Smooth muscle cell (in vitro differentiated cells): ENCODE measurements around the gene COPG1. TPM values are rescaled to one million over a fixed set of nuclear protein-coding genes. Genes with fewer than 3 reads are reported as not detected.
A peak's percentile ranks its signal among the peaks of the same experiment; 100 is the strongest.

ENCODE experiments used
- DNase-seq: peaks from one replicate; lab custom pipeline; 2025; ENCODE audit not compliant: unreplicated experiment; lab: John Stamatoyannopoulos, UW
- H2AFZ ChIP-seq: fragments of 200-600 bp; sonication (generic); 2 replicates; pipeline ENCODE4 v1.6.0; 2016; ENCODE audit warnings: antibody characterized with exemption, low read depth, mild to moderate bottlenecking
- H3F3A ChIP-seq: fragments of 200-600 bp; sonication (generic); 2 replicates; pipeline ENCODE4 v1.6.0; 2017; ENCODE audit warnings: antibody characterized with exemption, low read depth
- H3K27ac ChIP-seq: fragments of 200-600 bp; sonication (generic); 2 replicates; pipeline ENCODE4 v1.5.1; 2016; ENCODE audit warnings: low read depth, mild to moderate bottlenecking
- H3K27me3 ChIP-seq: fragments of 200-600 bp; sonication (generic); 2 replicates; pipeline ENCODE4 v1.6.1; 2016; ENCODE audit warnings: low read depth, mild to moderate bottlenecking
- H3K36me3 ChIP-seq: fragments of 200-600 bp; sonication (generic); 2 replicates; pipeline ENCODE4 v1.5.1; 2016; ENCODE audit warnings: low read depth
- H3K4me1 ChIP-seq: fragments of 200-600 bp; sonication (generic); 2 replicates; pipeline ENCODE4 v1.5.1; 2016; ENCODE audit warnings: low read depth
- H3K4me2 ChIP-seq: fragments of 200-600 bp; sonication (generic); 2 replicates; pipeline ENCODE4 v1.6.0; 2016; ENCODE audit warnings: mild to moderate bottlenecking
- H3K4me3 ChIP-seq: fragments of 200-600 bp; sonication (generic); 2 replicates; pipeline ENCODE4 v1.5.1; 2016; ENCODE audit warnings: mild to moderate bottlenecking
- H3K79me2 ChIP-seq: fragments of 200-600 bp; sonication (generic); 2 replicates; pipeline ENCODE4 v1.6.0; 2016; ENCODE audit warnings: low read depth, mild to moderate bottlenecking
- H3K9ac ChIP-seq: fragments of 200-600 bp; sonication (generic); 2 replicates; pipeline ENCODE4 v1.6.0; 2016; ENCODE audit warnings: low read depth
- H3K9me3 ChIP-seq: fragments of 200-600 bp; sonication (generic); replicated peaks from 2 replicates; pipeline ENCODE4 v1.5.1; 2016; ENCODE audit warnings: low read depth
- H4K20me1 ChIP-seq: fragments of 200-600 bp; sonication (generic); 2 replicates; pipeline ENCODE4 v1.6.0; 2016; ENCODE audit warnings: low read depth
- CTCF ChIP-seq: fragments of 200-600 bp; sonication (generic); IDR thresholded peaks from 2 replicates; pipeline ENCODE4 v1.5.1; 2017; ENCODE audit warnings: borderline replicate concordance, mild to moderate bottlenecking, antibody characterized with exemption; ENCODE audit not compliant: insufficient read depth, poor library complexity, severe bottlenecking
- WGBS: methylation state at CpG from one replicate; pipeline ENCODE4 v1.1.7; 2016; ENCODE audit warnings: low lambda C conversion rate; 5-methylcytosine and 5-hydroxymethylcytosine counted together
- polyA plus RNA-seq: library from polyadenylated mRNA; unstranded; fragments of >200 nt; fragmentation: Nextera tagmentation; extraction: Ambion mirVana; gene quantifications from 2 replicates; pipeline ENCODE4 v1.2.1, GENCODE V29; 2016
- total RNA-seq: library from RNA; depleted of rRNA; stranded (reverse); fragments of >200 nt; gene quantifications from 2 replicates; pipeline ENCODE4 v1.2.3, GENCODE V29; 2014

The COPG1 gene
- total and polyA plus RNA-seq, 2 experiments from 2014 or later = 177 to 265 TPM

- Histone ChIP-seq H3K4me3 (peak overlapping the region; percentile 65), H3K36me3 (peaks cover 12% of the 10 kb centered on the region), H3F3A (peaks cover 19% of the 10 kb centered on the region), H3K4me1 (peaks cover 13% of the 10 kb centered on the region), H3K9ac (peak overlapping the region; percentile 93), H3K79me2 (peaks cover 5% of the 10 kb centered on the region), H3K4me2 (peak overlapping the region; percentile 99), H3K27me3 (no peaks in the 10 kb centered on the region), H3K9me3 (no peaks in the 10 kb centered on the region), H4K20me1 (peaks cover 33% of the 10 kb centered on the region), H2AFZ (no peak overlapping the region), H3K27ac (peak overlapping the region; percentile 82)
- TF ChIP-seq CTCF = no peak
- WGBS = 1% methylated on average over 40 of the region's 82 CpGs
- no peak for DNase-seq
Observed at GRCh38 chr3:129278966-129279906, 29.8 kb downstream of the COPG1 start.

- H3F3A ChIP-seq = peaks cover 19% of the 10 kb centered on the region
- H3K4me3 ChIP-seq = peak overlapping the region; percentile 65
Observed at GRCh38 chr3:129280183-129280582, 30.8 kb downstream of the COPG1 start.

GRCh38 chr3:129281726-129282125 lies 32.3 kb downstream of the COPG1 start:
- TF ChIP-seq CTCF = no peak
- H2AFZ ChIP-seq = no peak overlapping the region
- no peaks in the 10 kb centered on the region for H3K36me3 ChIP-seq
- H3F3A ChIP-seq = peaks cover 13% of the 10 kb centered on the region
- H3K4me1 ChIP-seq = peaks cover 13% of the 10 kb centered on the region
- H3K79me2 ChIP-seq = peaks cover 5% of the 10 kb centered on the region
- H3K9me3 ChIP-seq = no peaks in the 10 kb centered on the region
- WGBS = 88% methylated on average over 5 of the region's 5 CpGs
- H3K4me3 ChIP-seq = no peak overlapping the region
- H3K27me3 ChIP-seq = no peaks in the 10 kb centered on the region
- no peak overlapping the region for H3K27ac ChIP-seq
- H4K20me1 ChIP-seq = peaks cover 11% of the 10 kb centered on the region
- no peak overlapping the region for H3K4me2 ChIP-seq
- no peak for DNase-seq
- no peak overlapping the region for H3K9ac ChIP-seq

More at GRCh38 chr3:129280183-129280582, 30.8 kb downstream of the COPG1 start:
- no peak overlapping the region for H3K27ac ChIP-seq
- 91% methylated on average over 2 of the region's 2 CpGs for whole genome bisulfite sequencing
- no peak for DNase-seq
- peak overlapping the region; percentile 99 for H3K4me2 ChIP-seq
- H3K4me1 ChIP-seq = peaks cover 13% of the 10 kb centered on the region
- peaks cover 8% of the 10 kb centered on the region for H3K36me3 ChIP-seq
- H2AFZ ChIP-seq = no peak overlapping the region
- peaks cover 23% of the 10 kb centered on the region for H4K20me1 ChIP-seq
- TF ChIP-seq CTCF = no peak
- peaks cover 5% of the 10 kb centered on the region for H3K79me2 ChIP-seq
- no peaks in the 10 kb centered on the region for H3K27me3 ChIP-seq
- H3K9ac ChIP-seq = no peak overlapping the region
- H3K9me3 ChIP-seq = no peaks in the 10 kb centered on the region
